HAP-1 (cell line): ENCODE measurements around the gene B2M.
"Not testable (repeated sequence)": the region's sequence is repeated elsewhere in the genome, so short reads cannot be mapped to it uniquely, and the experiment has no call there.

Experiments used
- DNase-seq, 2 experiments: peaks; one replicate each; pipeline ENCODE4 v3.0.0-alpha.2; 2016 to 2020; ENCODE audit warnings: low spot score in 2 of 2
- H3K27me3 ChIP-seq: fragments of 250-450 bp; sonication (Bioruptor Pico); 2 replicates; pipeline ENCODE4 v1.5.1; 2020; ENCODE audit warnings: low read depth, mild to moderate bottlenecking, moderate library complexity
- H3K36me3 ChIP-seq: fragments of 250-450 bp; sonication (Bioruptor Pico); replicated peaks from 2 replicates; pipeline ENCODE4 v1.5.1; 2020; ENCODE audit warnings: mild to moderate bottlenecking
- H3K4me1 ChIP-seq: fragments of 250-450 bp; sonication (Bioruptor Pico); 2 replicates; pipeline ENCODE4 v1.5.1; 2020; ENCODE audit warnings: mild to moderate bottlenecking
- H3K4me3 ChIP-seq: fragments of 250-450 bp; sonication (Bioruptor Pico); 2 replicates; pipeline ENCODE4 v1.5.1; 2020; ENCODE audit warnings: mild to moderate bottlenecking, moderate library complexity
- H3K9me3 ChIP-seq: fragments of 250-450 bp; sonication (Bioruptor Pico); 2 replicates; pipeline ENCODE4 v1.5.1; 2020; ENCODE audit warnings: mild to moderate bottlenecking, moderate library complexity
- in situ Hi-C: fragments of 300-500 bp; cut with MboI; formaldehyde crosslinking; loops from 3 replicates; pipeline ENCODE4 v1.14.3; 2020; ENCODE audit warnings: low sequenced_read_pairs, inconsistent platforms, mixed read lengths

B2M gene

GRCh38 chr15:44711743-44712345, 527 bp downstream of the B2M start:
- DNase-seq, result peak; percentile 29 to 56
- Histone ChIP-seq H3K27me3 (no peaks in the 10 kb centered on the region), H3K36me3 (peaks cover 25% of the 10 kb centered on the region), H3K4me3 (peak overlapping the region; percentile 98), H3K4me1 (peaks cover 4% of the 10 kb centered on the region; the same call in 1 of the 2 replicates), H3K9me3 (no peaks in the 10 kb centered on the region)
- in situ Hi-C loops, result no loop called here

GRCh38 chr15:44712346-44713005, 1.2 kb downstream of the B2M start:
- Histone ChIP-seq H3K4me1 (peaks cover 4% of the 10 kb centered on the region; the same call in 1 of the 2 replicates), H3K36me3 (peaks cover 31% of the 10 kb centered on the region), H3K4me3 (peak overlapping the region; percentile 98), H3K27me3 (no peaks in the 10 kb centered on the region), H3K9me3 (no peaks in the 10 kb centered on the region)
- in situ Hi-C loops, result no loop called here
- peak; percentile 73 to 79 for DNase-seq

- DNase-seq, result no peak
- Histone ChIP-seq H3K27me3 (no peaks in the 10 kb centered on the region), H3K4me1 (peaks cover 4% of the 10 kb centered on the region; the same call in 1 of the 2 replicates), H3K36me3 (peaks cover 38% of the 10 kb centered on the region), H3K4me3 (peak overlapping the region; percentile 98), H3K9me3 (no peaks in the 10 kb centered on the region)
- in situ Hi-C loops, result no loop called here
These were observed 2.0 kb downstream of the B2M start for GRCh38 chr15:44713006-44713966.

GRCh38 chr15:44715142-44715796, 4.0 kb downstream of the B2M start:
- no peak for DNase-seq
- peaks cover 4% of the 10 kb centered on the region; the same call in 1 of the 2 replicates for H3K4me1 ChIP-seq
- in situ Hi-C loops, result no loop called here
- H3K36me3 ChIP-seq, result peaks cover 45% of the 10 kb centered on the region
- no peak overlapping the region for H3K4me3 ChIP-seq
- no peaks in the 10 kb centered on the region for H3K27me3 ChIP-seq
- H3K9me3 ChIP-seq, result no peaks in the 10 kb centered on the region

- no peak for DNase-seq
- in situ Hi-C loops, result no loop called here
- peaks cover 4% of the 10 kb centered on the region; the same call in 1 of the 2 replicates for H3K4me1 ChIP-seq
- peaks cover 45% of the 10 kb centered on the region for H3K36me3 ChIP-seq
- H3K27me3 ChIP-seq, result no peaks in the 10 kb centered on the region
- no peak overlapping the region for H3K4me3 ChIP-seq
- no peaks in the 10 kb centered on the region for H3K9me3 ChIP-seq
These were observed 4.5 kb downstream of the B2M start for GRCh38 chr15:44715797-44716334.

- DNase-seq, result no peak
- H3K27me3 ChIP-seq, result no peaks in the 10 kb centered on the region
- peaks cover 42% of the 10 kb centered on the region for H3K36me3 ChIP-seq
- no peak overlapping the region for H3K4me3 ChIP-seq
- in situ Hi-C loops, result no loop called here
- H3K9me3 ChIP-seq, result no peaks in the 10 kb centered on the region
- peaks cover 4% of the 10 kb centered on the region; the same call in 1 of the 2 replicates for H3K4me1 ChIP-seq
These were observed 5.8 kb downstream of the B2M start for GRCh38 chr15:44716983-44717602.

- DNase-seq, result no peak
- Histone ChIP-seq H3K27me3 (no peaks in the 10 kb centered on the region), H3K36me3 (peaks cover 42% of the 10 kb centered on the region), H3K4me3 (no peak overlapping the region), H3K4me1 (peaks cover 4% of the 10 kb centered on the region; the same call in 1 of the 2 replicates), H3K9me3 (no peaks in the 10 kb centered on the region)
- in situ Hi-C loops, result no loop called here
These were observed 7.0 kb downstream of the B2M start for GRCh38 chr15:44718180-44718926.

GRCh38 chr15:44718927-44719292, 7.6 kb downstream of the B2M start:
- peaks cover 3% of the 10 kb centered on the region; the same call in 1 of the 2 replicates for H3K4me1 ChIP-seq
- no peak overlapping the region for H3K4me3 ChIP-seq
- no peaks in the 10 kb centered on the region for H3K9me3 ChIP-seq
- DNase-seq, result no peak
- peaks cover 42% of the 10 kb centered on the region for H3K36me3 ChIP-seq
- in situ Hi-C loops, result no loop called here
- no peaks in the 10 kb centered on the region for H3K27me3 ChIP-seq

GRCh38 chr15:44719293-44719999, 8.1 kb downstream of the B2M start:
- Histone ChIP-seq H3K4me1 (no peaks in the 10 kb centered on the region), H3K27me3 (no peaks in the 10 kb centered on the region), H3K9me3 (no peaks in the 10 kb centered on the region), H3K36me3 (peaks cover 42% of the 10 kb centered on the region), H3K4me3 (no peak overlapping the region)
- in situ Hi-C loops, result no loop called here
- DNase-seq, result no peak

- in situ Hi-C loops, result not testable (repeated sequence)
These were observed 8.7 kb downstream of the B2M start for GRCh38 chr15:44720000-44720435.

GRCh38 chr15:44720460-44721176, 9.3 kb downstream of the B2M start:
- H3K4me3 ChIP-seq, result no peak overlapping the region
- in situ Hi-C loops, result no loop called here
- peaks cover 32% of the 10 kb centered on the region for H3K36me3 ChIP-seq
- no peaks in the 10 kb centered on the region for H3K4me1 ChIP-seq
- no peaks in the 10 kb centered on the region for H3K9me3 ChIP-seq
- no peak for DNase-seq
- no peaks in the 10 kb centered on the region for H3K27me3 ChIP-seq

More at GRCh38 chr15:44720000-44720435, 8.7 kb downstream of the B2M start:
- not testable (repeated sequence) for H3K27me3 ChIP-seq, H3K4me1 ChIP-seq, DNase-seq, H3K4me3 ChIP-seq, H3K9me3 ChIP-seq
- peaks cover 38% of the 10 kb centered on the region for H3K36me3 ChIP-seq
